ENCODE measurements around the gene RDX.
A peak's percentile ranks its signal among the peaks of the same experiment; 100 is the strongest.

Gene RDX

GRCh38 chr11:110168033-110168803, 128.2 kb downstream of the RDX start:
- DNase-seq = no peak

DNA sequence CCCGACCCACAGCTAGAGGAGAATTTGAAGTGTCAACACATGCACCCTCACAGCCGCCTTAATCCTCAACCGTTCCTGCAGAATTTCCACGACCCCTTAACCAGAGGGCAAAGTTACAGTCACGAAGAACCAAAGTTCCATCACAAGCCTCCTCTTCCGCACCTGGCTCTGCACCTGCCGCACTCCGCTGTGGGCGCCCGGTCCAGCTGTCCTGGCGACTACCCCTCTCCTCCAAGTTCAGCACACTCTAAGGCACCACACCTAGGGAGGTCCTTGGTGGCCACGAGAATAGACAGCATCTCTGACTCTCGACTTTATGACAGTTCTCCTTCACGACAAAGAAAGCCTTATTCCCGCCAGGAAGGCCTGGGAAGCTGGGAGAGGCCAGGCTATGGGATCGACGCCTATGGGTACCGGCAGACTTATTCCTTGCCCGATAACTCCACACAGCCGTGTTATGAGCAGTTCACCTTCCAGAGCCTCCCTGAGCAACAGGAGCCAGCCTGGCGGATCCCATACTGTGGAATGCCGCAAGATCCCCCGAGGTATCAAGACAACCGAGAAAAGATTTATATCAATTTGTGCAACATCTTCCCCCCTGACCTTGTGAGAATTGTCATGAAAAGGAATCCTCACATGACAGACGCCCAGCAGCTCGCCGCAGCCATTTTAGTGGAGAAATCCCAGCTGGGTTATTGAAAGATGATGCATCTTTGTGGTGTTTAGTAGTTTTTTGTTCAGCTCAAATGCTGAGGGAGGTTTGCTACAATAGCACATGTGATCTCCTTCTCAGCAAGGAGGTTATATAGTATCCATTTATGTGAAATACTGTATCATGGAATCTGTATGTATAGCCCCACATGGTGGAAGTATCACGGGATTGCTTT, 131.1 kb downstream of the RDX start:
- DNase-seq = no peak

GRCh38 chr11:110162216-110162615, 134.2 kb downstream of the RDX start:
- no peak for DNase-seq

GRCh38 chr11:110161061-110161460, 135.4 kb downstream of the RDX start:
- no peak for DNase-seq

- no peak for DNase-seq
These were observed 136.0 kb downstream of the RDX start for GRCh38 chr11:110160437-110160836.

DNA sequence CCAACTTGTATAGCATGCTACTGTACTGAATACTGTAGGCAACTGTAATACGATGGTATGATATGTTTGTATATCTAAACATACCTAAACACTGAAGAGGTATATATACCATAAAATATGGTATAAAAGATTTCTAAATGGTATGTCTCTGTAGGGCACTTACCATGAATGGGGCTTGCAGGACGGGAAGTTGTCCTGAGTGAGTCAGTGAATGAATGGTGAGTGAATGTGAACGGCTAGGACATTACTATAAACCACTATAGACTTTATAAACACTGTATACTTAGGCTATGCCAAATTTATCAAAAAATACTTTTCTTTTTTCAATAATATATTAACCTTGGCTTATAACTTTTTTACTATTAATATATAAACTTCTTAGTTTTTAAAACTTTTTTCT, 136.4 kb downstream of the RDX start:
- DNase-seq = no peak

GRCh38 chr11:110159476-110159875, 136.9 kb downstream of the RDX start:
- DNase-seq = no peak

DNA sequence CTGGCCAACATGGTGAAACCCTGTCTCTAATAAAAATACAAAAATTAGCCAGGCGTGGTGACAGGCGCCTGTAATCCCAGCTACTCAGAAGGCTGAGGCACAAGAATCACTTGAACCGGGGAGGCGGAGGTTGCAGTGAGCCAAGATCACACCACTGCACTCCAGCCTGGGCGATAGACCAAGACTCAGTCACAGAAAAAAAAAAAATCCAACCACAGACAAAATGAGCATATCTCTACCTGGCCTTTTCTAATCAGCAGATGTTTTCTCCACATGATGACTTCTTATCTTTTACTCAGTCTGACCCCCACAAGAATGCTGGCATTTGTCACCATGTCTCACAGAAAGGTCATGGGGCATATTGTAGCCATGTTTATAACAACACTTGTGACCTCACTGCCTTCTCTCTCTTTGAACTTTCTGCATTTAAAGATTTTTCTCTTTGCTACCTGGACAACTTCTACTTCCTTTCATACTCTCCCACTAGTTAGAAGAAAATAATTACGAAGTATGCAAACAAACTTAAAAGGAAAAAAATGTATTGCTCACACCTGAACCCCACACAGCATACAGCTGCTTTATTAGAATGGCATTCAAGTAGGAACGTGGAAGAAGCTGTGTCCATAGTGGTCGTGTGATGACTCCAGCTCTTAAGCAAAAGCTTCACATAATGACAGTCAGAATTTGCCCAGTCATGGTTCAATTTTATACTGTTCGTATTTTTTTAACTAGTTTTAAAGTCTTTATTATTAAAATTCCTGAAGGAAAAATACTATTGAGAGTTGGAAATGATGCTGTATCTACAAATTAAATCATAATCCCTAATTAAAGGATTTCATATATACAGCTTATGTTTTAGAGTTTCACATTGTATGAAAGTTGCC, 137.9 kb downstream of the RDX start:
- DNase-seq = no peak

GRCh38 chr11:110156503-110156902, 139.9 kb downstream of the RDX start:
- no peak for DNase-seq

DNA sequence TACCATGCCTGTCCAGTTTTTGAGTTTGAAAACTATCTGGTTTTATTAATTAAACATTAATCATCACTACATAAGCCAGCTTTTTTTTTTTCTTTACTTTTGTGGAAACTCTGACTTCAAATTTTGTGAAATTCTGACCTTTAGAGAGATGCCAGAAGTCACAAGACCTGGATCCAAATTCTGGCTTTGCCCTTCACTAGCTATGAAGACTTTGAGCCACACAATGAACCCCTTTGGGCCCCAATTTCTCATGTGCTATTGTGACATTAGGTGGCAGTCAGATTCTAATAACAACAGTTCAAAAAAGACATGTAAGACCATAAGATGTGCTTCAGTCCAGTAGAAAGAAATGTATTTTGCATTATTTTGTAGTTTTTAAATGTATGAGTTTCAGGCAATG, 142.9 kb downstream of the RDX start:
- DNase-seq = no peak

- DNase-seq = no peak
These were observed 144.2 kb downstream of the RDX start for GRCh38 chr11:110152199-110152598.

- DNase-seq = no peak
These were observed 147.4 kb downstream of the RDX start for GRCh38 chr11:110148775-110149744.

- no peak for DNase-seq
These were observed 148.3 kb downstream of the RDX start for GRCh38 chr11:110147962-110148709.

GRCh38 chr11:110141812-110142211, 154.6 kb downstream of the RDX start:
- no peak for DNase-seq

GRCh38 chr11:110134110-110134509, 162.3 kb downstream of the RDX start:
- DNase-seq = peak; percentile 96

DNA sequence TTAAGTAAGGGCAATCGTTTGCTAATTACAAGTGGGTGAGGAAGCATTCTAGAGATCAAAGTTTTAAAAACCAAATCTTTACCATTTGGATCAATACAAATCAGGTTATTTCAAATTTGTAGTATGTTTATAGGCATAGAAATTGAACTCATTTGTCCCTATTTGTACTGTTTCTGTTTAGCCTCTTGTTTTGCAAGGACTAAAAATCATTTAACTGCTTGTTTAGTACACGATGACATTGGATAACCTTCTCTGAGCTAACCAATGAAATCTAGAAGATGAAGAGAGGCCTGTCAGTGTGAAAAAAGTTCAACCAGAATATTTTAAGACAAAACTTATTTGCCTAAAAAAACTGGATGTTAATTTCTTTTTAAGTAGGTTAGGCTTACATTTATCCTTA, 163.3 kb downstream of the RDX start:
- no peak for DNase-seq

DNA sequence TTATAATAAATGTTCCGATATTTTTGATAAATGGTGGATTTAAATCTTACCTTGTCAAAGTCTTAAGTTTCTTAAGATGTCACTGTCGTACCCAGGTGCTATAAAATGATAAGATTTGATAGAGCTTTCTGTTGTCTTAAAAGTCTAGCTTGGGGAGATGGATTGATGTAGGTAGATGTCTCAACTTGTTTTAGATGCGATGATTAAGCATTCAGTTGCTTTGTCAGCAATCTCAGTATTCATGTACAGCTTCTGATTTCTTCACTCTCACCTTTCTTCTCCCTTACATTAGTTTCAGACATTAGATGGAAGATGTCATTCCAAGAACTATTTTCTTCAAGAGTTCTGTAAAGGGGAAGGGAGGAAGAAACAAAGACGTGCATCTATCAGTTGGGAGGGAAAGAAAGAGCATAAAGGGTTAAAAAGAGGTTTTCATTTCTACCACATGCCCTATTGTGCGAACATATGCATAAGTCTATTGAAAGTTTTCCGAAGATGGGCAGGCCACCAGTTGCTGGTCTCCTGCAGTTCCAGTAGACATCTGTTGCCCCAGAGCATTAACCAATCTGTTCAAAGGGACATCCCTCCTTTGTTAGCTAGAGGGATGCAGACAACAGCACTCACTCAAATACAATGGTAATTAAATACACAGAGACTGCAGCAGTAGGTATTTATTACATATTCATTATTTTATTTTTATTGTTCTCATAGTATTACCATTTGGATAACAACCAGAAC, 164.9 kb downstream of the RDX start:
- peak; percentile 39 for DNase-seq

DNA sequence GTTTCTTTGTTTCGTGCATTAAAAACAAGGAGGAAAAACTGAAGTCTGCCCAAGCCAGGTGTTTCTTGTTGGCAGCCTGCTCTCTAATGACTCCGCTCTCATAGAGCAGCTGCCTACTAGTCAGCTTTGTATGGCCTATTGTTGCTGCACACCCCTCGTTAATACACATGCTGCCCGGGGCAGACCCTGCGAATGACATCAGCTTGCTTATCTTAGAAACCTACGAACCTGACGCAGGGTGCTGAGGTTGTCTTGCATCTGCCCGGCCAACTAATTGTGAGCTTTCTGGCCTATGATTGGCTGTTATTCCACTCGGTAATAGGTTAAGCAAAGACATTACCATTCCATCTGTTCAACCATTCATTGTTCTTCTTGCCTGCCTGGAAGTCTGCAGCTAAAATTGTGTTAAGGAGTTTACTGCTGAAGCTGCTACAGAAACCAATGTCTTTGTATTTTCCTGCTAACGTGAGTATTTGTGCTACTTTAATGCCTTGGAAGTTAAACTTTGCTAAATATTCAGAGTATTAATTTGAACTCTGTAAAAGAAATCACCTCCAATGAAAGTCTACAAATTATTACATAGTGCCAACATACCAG, 165.7 kb downstream of the RDX start:
- DNase-seq = peak; percentile 98

GRCh38 chr11:110128161-110128560, 168.3 kb downstream of the RDX start:
- peak; percentile 44 for DNase-seq

DNA sequence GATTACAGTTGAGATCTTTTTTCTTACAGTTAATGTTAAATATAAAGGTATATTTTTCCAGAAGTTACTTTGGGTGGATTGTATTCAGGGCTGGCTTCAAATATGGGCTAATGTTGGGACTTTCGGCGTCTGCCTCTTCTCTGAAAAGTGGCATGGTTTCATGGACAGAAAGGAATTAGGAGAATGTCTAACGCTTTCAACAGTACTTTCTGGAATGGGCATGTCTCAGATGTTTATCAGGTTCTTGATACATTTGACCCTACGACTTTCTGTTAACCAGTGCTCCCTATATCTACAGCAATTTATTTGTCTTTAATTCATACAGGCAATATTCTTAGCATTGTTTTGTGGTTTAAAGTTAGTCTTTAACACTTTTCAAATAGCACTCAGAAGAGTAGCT, 169.5 kb downstream of the RDX start:
- no peak for DNase-seq

Data from NCI-H1417 treated with DMSO at 0.1 percent for 48 hours (cell line).